Pericardium fibroblast (primary cell): Measurements from ENCODE around the gene ZNF770. TPM values are rescaled to one million over a fixed set of nuclear protein-coding genes. Genes with fewer than 3 reads are reported as not detected.

Source experiments
- total RNA-seq: library from RNA; depleted of rRNA; stranded (reverse); fragments of >200 nt; gene quantifications from 2 replicates; pipeline ENCODE4 v1.2.3, GENCODE V29; 2015

Gene ZNF770, protein sequence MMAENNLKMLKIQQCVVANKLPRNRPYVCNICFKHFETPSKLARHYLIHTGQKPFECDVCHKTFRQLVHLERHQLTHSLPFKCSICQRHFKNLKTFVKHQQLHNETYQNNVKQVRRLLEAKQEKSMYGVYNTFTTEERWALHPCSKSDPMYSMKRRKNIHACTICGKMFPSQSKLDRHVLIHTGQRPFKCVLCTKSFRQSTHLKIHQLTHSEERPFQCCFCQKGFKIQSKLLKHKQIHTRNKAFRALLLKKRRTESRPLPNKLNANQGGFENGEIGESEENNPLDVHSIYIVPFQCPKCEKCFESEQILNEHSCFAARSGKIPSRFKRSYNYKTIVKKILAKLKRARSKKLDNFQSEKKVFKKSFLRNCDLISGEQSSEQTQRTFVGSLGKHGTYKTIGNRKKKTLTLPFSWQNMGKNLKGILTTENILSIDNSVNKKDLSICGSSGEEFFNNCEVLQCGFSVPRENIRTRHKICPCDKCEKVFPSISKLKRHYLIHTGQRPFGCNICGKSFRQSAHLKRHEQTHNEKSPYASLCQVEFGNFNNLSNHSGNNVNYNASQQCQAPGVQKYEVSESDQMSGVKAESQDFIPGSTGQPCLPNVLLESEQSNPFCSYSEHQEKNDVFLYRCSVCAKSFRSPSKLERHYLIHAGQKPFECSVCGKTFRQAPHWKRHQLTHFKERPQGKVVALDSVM
- 13.3 and 16.7 TPM in 2 replicates for total RNA-seq

GRCh38 chr15:34988027-34988902, at the start of gene ZNF770:
Gene ZNF770 (minus strand): TSS chr15:34988287. CDS start chr15:34983434, 4,853 bp downstream.

GRCh38 chr15:34969340-34970097, 18.6 kb downstream of the ZNF770 start, which contains the start of gene AQR:
Gene AQR (minus strand): TSS chr15:34969742. CDS start chr15:34969613, 129 bp downstream.

Other genes with a start within 250 kb of the ZNF770 start
- gene GJD2, start 233.3 kb downstream of the ZNF770 start, total RNA-seq, result not detected in 2 replicates
- 0.12 and 70.4 TPM in 2 replicates for gene ACTC1, start 192.7 kb downstream of the ZNF770 start, total RNA-seq
- 14.7 and 19.1 TPM in 2 replicates for gene AQR, start 18.5 kb downstream of the ZNF770 start, total RNA-seq
- not detected in 2 replicates for gene NANOGP8, start 97.0 kb upstream of the ZNF770 start, total RNA-seq